Hematopoietic multipotent progenitor cell treated with erythropoietin and hydrocortisone succinate and interleukin-3 and kit ligand, for 17 days (in vitro differentiated cells): ENCODE data around the gene ARL4D.

Experiments used
- DNase-seq: peaks from one replicate; pipeline ENCODE4 v3.0.0-alpha.2; 2015; ENCODE audit warnings: low spot score

The ARL4D gene

DNA sequence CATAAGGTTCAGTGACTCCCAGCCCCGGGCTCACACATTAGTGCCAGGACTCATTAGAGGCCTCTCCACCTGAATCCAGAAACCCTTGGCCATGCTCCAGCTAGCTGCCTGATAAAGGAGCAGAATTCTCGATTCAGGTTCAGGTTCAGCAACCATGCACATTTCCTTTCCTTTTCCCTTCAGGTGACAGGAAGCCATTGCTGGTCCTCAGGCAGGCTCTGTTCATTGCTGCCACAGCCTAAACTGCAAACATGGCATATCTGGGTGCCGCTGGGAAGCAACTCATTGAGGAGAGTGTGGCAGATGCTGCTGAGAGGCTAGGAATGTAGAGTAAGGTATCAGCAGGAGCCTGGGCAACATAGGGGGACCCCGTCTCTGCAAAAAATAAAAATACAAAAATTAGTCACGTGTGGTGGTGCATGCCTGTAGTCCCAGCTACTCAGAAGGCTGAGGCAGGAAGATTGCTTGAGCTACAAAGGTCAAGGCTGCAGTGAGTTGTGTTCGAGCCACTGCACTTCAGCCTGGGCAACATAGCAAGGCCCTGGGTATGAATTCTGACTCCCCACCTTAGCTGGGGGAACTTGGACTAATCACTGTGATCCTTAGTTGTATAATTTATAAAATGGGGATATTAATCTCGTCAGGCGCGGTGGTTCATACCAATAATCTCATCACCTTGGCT is 28.7 kb downstream of the ARL4D start:
- no peak for DNase-seq

DNA sequence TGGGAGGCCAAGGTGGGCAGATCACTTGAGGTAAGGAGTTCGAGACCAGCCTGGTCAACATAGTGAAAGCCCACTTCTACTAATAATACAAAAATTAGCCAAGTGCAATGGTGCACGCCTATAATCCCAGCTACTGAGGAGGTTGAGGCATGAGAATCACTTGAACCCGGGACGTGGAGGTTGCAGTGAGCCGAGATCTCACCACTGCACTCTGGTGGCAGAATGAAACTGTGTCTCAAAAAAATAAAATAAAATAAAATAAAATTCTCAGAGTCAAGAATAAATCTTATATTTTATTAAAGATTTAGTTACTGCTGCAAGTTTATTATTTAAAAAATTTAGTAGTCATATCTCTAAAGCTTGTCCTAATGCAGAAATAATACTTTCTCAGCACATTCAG is 29.7 kb downstream of the ARL4D start:
- no peak for DNase-seq

DNA sequence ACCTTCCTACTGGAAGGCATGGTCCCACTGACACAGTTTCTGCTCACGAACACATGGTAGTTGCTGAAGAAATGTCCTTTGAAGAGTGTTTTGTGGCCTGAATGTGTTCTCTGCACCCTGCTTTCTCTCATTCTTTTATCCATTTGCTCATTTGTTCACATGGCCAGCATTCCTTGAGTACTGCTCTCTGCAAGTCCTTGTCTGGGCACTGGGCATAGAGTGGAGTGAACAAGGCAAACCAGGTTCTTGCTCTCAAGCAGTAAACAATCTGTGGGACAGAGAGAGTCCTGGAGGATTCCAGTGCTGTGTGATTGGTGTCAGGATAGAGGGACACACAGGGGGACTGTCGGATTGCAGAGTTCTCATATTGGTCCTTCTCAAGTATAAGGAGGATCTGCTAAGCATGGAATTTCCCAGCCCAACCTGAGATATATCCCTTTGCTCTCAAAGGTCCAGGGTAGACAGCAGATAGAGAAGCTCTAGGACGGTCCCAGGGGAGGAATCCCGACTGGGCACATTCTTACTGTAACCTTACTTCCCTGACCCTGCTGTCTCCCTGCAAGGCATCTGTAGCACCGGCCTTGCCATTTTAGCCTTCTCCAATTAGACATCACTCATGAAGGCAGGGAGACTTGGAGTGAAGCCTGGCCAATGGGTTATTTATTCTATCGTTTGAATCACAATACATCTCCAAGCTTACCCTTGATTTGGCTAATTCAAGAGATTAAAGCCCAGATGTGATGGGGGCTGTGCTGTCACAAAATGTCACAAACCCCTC is 32.3 kb downstream of the ARL4D start:
- no peak for DNase-seq

DNA sequence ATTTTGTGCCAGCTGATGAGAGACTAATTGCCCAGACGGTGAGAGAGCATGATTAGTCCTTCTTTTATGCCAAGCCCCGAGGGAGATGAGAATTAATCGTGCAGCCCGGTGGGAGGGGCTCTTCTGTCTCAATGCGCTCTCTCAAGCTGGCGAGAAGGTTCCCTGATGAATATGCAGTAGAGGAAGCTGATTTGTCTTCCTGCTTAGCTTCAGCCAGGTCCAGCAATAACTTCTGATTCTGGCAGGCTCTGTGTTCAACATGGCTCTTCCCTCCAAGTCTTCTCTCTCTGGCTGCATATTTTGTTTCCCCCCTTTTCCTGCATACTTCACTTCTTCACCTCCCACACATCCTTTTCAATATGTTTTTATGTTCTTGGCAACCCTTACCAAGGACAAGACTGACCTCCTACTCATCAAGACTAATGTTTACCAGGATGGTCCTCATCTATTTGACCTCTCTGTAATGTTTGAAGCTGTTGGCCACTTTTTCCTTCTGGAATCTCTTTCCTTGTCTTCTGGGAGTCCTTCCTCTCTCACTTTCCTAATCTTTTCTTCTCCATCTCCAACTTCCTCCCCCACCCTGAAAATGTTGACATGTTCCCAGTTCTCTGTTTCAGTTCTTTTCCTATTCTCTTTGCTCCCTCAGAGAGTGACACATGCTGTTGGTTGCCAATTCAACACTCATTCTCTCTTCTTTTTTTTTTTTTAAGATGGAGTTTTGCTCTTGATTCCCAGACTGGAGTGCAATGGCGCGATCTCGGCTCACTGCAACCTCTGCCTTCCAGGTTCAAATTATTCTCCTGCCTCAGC is 33.1 kb downstream of the ARL4D start:
- DNase-seq, result no peak

DNA sequence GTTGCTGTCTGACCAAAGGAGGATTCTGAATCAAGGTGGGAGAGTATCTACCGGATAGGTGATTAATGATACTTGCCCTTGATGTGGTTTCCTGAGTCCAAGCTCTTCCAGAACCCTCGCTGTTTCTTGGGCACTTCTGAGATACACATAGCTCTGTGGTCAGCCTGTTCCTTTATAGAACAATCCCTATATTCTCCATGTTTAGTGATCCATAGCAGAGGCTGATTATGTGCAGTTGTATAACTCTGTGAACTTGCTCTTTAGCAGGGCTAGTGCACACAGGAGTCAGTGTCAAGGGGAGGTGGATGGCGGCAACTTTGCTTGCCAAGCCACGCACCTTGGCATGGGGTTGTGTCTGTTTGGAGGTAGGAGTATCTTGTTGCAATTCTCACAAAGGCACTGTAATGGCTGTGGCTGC is 36.1 kb downstream of the ARL4D start:
- no peak for DNase-seq

DNA sequence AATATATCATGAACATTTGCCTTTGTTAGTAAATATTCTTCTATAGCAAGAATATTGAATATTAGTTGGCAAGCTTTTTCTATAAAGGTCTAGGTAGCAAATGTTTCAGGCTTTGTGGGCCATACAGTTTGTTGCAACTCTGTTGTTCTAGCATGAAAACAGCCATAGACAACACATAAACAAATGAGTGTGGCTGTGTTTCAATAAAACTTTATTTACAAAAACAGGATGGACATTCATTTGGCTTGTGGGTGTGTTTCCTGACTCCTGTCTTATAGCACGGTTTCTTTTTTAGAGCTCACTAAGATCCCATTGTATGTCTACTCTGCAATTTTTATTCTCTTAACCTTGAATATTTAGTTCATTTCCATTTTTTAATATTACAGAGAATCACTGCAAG is 39.0 kb downstream of the ARL4D start:
- DNase-seq, result no peak

DNA sequence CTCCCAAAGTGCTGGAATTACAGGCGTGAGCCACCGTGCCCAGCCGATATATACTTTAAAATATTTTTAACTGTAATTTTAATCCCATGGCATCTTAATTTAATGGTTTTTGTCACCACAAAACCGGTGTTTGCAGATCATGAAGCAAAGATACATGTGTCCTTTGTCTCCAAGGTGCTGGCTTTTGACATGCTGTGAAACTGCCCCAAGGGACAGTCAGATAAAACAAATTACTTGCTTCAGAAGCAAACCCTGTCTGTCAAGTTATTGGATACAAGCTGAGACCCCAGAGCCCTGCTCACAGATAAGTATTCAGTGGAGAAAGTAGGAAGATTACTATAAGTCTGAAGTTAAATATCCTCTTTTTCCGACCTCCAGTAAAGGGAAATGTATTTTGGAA is 39.8 kb downstream of the ARL4D start:
- no peak for DNase-seq

DNA sequence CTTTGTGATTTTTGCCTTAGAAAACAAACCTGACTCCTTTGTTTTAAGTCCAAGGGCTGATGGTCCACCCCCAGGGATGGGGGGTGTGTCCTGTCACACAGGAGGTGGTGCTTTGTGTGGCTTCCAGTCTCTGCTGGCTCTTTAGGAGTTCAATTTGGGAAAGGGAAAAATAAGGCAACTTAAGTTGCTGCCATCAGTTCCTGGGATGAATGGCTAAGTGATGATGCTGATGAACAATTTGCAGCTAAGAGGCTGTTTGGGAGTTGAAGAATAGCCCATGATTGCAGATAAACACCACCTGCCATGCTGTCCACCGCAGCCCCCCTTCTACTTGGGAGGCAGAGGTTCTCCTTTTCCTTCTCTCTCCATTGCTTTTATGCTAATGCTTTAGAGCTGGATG is 40.2 kb downstream of the ARL4D start:
- no peak for DNase-seq

DNA sequence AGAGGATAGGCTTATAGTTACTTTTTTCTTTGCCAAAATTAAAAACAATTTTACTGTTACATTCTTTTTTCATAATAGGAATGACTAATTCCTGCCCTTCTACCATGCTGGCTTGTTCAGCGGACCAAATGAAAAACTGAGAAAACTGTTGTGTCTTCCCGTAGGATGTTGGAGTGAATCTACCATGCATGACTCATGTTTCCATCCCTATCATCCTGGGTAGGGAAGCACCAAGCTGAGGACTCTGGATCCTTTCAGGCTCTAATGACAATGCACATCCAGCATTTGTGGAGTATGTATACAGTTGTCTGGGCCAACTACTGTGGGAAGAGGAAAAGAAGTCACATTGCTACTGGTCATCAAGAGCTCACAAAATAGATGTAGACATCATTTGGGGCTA is 43.9 kb downstream of the ARL4D start:
- no peak for DNase-seq

DNA sequence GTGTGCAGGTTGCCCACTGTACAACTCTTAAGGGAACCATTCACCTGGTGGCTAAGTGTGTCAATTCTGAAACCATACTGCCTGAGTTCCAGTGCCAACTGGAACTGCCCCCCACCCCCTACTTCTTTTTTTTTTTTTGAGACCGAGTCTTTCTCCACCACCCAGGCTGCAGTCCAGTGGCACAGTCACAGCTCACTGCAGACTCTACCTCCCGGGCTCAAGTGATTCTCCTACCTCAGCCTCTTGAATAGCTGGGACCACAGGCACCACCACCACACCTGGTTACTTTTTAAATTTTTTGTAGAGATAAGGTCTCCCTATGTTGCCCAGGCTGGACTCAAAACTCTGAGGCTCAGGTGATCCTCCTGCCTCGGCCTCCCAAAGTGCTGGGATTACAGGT is 44.6 kb downstream of the ARL4D start:
- DNase-seq, result no peak

DNA sequence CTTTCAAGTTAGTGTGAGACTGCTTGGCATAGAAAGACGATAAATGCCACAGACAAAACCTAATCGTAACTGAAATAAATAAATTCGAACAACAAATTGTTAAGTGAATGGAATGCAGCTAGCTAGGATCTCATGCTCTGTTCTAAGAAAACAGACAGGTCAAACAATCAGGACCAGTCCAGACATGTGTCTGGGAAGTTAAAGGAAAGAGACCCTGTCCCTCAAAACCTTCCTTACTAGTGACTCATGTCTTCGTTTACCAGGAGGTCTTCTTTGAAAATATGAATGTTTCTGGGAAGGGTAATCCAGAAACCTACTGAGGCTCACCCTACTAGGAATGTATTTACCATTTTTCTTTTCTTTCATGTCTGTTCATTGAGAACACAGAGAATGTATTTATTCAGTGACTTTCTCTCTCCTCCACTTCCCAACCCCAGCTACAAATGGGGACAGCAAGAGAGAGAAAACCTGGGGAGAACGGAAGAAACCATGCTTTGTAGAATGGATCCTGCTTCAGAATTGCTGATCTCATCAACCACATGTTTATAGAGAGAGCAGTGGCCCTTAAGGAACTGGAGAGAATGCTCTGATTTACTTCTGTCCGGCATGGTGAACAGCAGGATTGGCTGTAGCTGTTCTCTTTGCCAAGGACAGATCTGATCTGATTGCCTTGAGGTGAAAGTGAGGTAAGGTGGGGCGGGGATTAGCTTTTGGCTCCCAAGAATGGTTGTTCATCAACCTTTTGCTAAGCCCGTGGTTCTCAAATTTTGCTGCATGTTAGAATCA is 45.6 kb downstream of the ARL4D start:
- no peak for DNase-seq

DNA sequence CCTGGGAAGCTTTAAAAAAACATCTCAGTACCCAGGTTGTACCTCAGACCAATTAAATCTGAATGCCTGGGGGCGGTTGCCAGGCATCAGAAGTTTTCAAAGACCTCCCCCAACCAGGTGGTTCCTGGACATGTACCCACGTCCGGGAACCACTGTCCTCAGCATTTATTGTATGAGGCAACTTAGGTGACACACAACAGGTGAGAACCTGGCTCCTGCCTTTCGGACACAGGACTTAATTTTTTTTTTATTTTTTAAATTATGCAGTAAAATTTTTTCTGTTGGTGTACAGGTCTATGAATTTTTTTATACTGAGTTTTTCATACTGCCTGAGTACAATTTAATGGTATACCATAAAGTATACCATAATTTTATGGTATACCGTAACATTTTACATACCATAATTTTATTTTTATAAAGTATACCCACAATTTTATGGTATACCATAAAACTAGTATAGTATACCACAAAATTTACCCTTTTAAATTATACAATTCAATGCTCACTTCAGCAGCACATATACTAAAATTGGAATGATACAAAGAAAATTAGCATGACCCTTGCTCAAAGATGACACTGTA is 46.3 kb downstream of the ARL4D start:
- no peak for DNase-seq

DNA sequence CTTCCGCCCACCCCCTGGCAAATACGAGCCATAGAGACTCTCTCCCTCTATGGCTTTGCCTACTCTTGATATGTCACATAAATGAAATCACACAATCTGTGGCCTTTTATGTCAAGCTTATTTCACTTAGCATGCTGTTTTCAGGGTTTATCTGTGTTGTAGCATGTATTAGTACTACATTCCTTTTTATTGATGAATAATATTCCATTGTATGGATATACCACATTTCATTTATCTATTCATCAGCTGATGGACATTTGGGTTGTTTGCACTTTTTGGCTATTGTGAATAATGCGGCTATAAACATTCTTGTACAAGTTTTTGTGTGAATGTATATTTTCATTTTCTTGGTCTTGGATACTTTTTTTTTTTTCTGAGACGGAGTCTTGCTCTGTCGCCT is 48.0 kb downstream of the ARL4D start:
- no peak for DNase-seq

DNA sequence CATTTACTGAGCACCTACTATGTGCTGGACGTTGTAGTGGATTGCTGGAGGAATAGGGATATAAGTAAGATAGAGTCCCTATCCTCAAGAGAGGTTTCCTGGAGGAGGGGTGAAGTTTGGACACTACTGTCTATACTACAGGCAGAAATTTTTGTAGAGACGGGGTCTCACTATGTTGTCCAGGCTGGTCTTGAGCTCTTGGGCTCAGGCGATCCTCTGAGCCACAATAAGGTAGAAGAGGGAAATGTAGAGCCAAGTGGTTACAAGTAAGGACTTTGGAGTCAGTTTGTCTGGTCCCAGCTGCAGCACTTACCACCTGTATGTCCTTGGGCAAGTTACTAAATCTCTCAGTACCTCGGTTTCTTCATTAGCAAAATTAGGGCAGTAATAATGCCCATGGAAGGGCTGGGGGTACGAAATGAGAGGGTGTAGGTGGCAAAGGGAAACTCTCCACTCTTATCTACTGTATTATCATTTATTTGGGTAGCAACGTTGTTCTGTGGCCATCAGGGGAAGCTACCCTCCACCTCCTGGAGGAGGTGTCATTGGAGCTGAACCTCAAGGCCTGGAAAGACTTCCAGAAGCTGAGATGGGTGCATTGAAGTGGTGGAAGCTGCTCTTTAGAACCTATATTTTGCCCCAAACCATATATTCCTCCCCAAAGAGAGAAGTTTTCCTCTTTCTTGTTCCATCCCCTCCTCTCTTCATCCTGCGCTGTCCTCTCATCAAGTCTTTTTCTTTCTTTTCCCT is 50.1 kb downstream of the ARL4D start:
- no peak for DNase-seq

DNA sequence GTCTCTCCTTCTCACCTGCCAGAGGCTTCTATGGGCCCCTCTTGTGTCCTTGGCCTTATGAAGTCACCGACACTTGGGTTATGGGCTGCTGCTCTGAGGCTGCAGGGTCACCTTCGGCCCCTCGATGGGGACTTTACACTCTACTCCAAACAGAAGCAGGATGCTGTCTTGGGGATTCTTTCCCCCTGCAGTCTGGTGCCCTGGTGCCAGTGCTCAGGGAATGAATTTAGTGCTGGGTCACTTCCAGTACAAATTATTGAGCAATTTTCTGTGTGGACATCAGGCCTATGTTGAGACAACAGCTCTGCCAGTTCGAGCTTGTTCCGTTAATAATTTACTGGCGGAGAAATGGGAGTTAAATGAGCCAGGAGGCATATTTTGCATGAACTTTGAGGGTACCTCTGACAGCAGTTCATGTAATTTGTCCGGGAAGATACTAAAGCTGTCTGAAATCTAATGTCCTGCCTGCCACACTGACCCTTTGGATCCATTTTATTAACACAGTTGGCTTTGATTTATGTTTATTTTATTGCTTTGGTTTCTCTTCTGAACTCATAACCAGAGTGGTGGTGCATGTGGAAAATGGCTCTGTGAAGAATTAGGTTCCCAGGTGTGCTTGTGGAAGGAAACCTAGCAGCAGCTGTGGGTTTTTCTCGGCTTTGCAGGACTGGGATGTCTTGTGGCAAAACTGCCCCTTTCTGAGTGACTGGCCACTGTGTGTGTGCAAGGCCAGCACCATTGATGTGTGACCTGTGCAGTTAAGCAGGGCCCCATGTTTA is 50.9 kb downstream of the ARL4D start:
- no peak for DNase-seq
